ENCODE results near the gene ZNF205.
"Not testable (repeated sequence)": the region's sequence is repeated elsewhere in the genome, so short reads cannot be mapped to it uniquely, and the experiment has no call there.

Gene ZNF205

GRCh38 chr16:3135126-3135715, 22.8 kb downstream of the ZNF205 start:
- no peak for DNase-seq

DNA sequence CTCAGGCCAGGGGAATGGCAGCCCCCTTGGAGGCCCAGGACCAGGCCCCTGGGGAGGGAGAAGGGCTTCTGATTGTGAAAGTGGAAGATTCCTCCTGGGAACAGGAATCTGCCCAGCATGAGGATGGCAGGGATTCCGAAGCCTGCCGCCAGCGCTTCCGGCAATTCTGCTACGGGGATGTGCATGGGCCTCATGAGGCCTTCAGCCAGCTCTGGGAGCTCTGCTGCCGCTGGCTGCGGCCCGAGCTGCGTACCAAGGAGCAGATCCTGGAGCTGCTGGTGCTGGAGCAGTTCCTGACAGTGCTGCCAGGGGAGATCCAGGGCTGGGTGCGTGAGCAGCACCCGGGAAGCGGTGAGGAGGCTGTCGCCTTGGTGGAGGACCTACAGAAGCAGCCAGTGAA, 24.9 kb downstream of the ZNF205 start:
- DNase-seq: no peak

DNA sequence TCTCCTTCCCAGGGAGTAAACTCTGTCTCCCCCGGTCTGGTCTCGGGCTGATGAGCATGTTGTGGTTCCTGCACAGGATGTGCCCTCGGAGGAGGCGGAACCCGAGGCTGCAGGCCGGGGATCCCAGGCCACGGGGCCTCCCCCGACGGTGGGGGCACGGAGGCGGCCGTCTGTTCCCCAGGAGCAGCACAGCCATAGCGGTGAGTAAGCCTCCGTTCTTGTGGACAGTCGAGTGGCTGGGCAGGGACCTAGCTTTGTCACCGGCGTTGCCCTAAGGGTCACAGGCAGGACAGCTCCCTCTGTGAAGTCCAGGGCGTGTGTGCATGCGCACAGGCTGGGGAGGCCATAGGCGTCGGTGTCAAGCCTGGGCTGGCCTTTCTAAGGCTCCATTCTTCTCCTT, 26.0 kb downstream of the ZNF205 start:
- no peak for DNase-seq

- DNase-seq: no peak
Measured at GRCh38 chr16:3138823-3139426, 26.5 kb downstream of the ZNF205 start.

DNA sequence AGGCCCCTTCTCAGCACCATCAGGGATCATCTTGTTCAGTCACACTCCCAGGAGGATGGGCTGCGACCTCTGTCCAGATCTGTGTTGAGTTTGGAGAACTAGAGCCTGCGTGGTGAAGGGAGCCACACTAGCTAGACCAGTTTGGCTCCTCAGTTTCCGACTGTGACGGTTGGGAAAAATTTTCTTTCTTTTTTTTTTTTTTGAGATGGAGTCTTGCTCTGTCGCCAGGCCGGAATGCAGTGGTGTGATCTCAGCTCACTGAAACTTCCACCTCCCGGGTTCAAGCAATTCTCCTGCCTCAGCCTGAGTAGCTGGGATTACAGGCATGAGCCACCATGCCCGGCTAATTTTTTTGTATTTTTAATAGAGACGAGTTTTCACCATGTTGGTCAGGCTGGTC, 27.2 kb downstream of the ZNF205 start:
- DNase-seq: not testable (repeated sequence)

DNA sequence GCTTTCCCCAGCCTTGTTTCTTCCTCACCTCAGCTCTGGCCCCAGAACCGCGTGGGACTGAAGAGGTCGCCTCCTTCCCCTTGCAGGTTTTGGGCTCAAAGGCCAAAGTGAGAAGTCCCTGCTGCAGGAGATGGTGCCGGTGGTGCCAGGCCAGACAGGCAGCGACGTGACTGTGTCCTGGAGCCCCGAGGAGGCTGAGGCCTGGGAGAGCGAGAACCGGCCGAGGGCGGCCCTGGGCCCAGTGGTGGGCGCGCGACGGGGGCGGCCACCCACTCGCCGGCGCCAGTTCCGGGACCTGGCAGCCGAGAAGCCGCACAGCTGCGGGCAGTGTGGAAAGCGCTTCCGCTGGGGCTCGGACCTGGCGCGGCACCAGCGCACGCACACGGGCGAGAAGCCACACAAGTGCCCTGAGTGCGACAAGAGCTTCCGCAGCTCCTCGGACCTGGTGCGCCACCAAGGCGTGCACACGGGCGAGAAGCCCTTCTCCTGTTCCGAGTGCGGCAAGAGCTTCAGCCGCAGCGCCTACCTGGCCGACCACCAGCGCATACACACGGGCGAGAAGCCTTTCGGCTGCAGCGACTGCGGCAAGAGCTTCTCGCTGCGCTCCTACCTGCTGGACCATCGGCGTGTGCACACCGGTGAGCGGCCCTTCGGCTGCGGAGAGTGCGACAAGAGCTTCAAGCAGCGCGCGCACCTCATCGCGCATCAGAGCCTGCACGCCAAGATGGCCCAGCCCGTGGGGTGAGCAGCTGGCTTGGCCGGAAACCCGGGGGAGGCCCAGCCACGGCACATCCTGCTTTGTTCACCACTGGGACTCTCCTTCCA, 28.4 kb downstream of the ZNF205 start:
- no peak for DNase-seq

GRCh38 chr16:3141781-3142311, 29.5 kb downstream of the ZNF205 start:
- DNase-seq: no peak

DNA sequence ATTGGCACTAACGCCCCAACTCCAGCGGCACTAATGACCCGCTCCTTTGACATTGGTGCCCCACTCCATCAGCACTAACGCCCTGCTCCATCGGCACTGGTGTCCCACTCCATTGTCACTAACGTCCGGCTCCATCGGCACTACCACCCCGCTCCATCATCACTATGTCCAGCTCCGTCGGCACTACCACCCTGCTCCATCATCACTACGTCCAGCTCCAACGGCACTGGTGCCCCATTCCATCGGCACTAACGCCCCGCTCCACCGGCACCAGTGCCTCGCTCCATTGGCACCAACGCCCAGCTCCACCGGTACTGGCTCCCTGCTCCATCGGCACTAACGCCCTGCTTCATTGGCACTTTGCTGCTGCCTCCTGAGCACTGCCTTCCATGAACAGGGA, 29.9 kb downstream of the ZNF205 start:
- DNase-seq: no peak

DNA sequence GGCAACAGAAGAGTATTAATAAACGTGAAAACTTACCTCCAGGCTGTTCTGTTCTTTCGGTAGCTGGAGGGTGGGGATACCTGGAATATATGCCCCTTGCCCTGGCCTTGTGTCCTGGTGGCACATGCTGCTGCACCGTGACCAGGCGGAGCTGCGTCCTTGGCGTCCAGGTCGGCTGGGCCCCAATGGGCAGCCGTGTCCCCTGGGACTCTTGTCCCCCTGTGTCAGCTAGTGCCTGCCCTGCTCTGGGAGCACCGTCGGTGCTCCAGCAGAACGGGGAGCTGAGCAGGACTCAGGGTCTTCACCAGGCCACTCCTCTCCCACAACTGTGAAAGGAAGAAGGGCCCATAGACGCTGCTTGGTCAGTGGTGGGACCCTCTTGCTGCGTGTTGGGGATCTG, 30.4 kb downstream of the ZNF205 start:
- DNase-seq: no peak

DNA sequence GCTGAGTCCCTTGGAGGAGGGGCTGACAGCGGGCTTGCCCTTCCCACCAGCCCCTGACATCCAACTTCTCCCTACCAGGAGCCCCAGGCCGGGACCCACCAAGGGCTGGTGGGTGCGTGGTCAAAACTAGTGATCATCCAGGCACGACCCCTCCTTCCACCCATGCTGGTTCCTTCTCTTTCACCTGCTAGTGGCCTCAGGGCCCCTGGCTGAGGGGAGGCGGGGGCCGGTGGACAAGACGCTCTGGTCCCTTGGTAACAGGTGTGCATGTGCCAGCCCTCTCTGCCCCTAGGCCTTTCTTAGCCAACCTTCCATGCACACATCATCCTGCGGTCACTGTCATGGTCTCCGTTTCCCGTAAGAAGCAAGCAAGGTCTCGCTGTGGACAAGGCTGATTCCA, 30.8 kb downstream of the ZNF205 start:
- no peak for DNase-seq

GRCh38 chr16:3143598-3144320, 31.4 kb downstream of the ZNF205 start:
- no peak for DNase-seq

GRCh38 chr16:3144321-3144983, 32.1 kb downstream of the ZNF205 start:
- no peak for DNase-seq

DNA sequence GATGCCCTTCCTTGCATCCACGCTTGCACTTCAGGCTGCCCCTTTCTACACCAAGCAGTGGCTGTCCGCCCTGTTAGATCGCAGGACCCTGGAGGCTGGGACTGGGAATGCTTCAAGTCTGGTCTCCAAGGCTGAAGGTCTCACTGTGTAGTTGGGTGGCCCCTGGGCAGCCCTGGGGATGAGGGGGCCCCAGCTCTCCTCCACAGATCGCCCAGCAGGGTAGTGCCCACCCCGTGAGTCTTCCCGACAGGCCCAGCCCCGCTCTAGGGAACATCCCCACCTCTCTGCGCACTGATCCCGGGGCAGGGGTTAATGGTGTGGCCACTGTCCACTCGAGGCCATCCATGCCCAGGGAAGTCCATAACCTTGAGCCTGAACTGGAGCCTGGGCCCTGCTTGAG, 32.8 kb downstream of the ZNF205 start:
- no peak for DNase-seq

- no peak for DNase-seq
Measured at GRCh38 chr16:3145660-3146059, 33.3 kb downstream of the ZNF205 start.

- DNase-seq: no peak
Measured at GRCh38 chr16:3147046-3147756, 34.8 kb downstream of the ZNF205 start.

DNA sequence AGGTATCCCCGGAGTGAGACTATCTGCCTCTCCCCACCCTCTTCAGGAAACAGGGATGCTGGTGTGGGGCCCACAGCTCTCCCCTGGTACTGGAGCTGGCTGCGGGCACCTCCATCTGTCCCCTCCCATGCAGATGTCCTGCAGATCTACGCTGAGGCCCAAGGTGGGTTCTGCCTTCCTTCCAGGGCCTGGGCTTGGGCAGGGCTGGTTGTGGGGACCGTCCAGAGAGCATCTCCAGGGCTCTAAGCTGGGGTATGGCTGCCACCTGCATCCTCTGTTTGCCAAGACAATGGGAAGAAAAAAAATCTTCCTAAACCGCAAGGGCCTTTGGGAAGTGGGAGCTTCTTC, 35.3 kb downstream of the ZNF205 start:
- DNase-seq: no peak

- no peak for DNase-seq
Measured at GRCh38 chr16:3148256-3149192, 36.1 kb downstream of the ZNF205 start.

GRCh38 chr16:3149193-3149530, 36.8 kb downstream of the ZNF205 start:
- DNase-seq: no peak

GRCh38 chr16:3149630-3150345, 37.4 kb downstream of the ZNF205 start:
- no peak for DNase-seq
